T47D (cell line): ENCODE measurements around the gene MMAB.
A peak's percentile ranks its signal among the peaks of the same experiment; 100 is the strongest.

Source experiments
- DNase-seq, 2 experiments: peaks; one replicate each; pipeline versions ENCODE4 v3.0.0 to v3.0.0-alpha.2; 2011 to 2012; ENCODE audit warnings: low read depth in 1 of 2, low spot score in 1 of 2
- JUND ChIP-seq: IDR thresholded peaks from 2 replicates; pipeline ENCODE4 v1.6.1; 2012; ENCODE audit warnings: low read depth
- in situ Hi-C: cut with HindIII; loops from 2 replicates; pipeline ENCODE4 v1.10.0; 2016; ENCODE audit warnings: low sequenced_read_pairs, low pct_unique_long_range_greater_than_20kb

MMAB gene

GRCh38 chr12:109573029-109573913, at the start of gene MMAB, which contains the start of gene MVK:
Gene MMAB, minus strand, starts transcription at chr12:109573504. Its CDS starts 24 bp downstream, at chr12:109573480.
Gene MVK, plus strand, starts transcription at chr12:109573794. Its CDS starts 1,029 bp downstream, at chr12:109574823.
- DNase-seq = peak; percentile 100

GRCh38 chr12:109621901-109622364, 48.6 kb upstream of the MMAB start:
- DNase-seq = no peak
- in situ Hi-C loops = no loop called here
- TF ChIP-seq JUND = no peak

More at GRCh38 chr12:109573029-109573913, at the start of gene MMAB, which contains the start of gene MVK:
- no peak for TF ChIP-seq JUND
- in situ Hi-C loops = no loop called here

GRCh38 chr12:109621211-109621694, 47.9 kb upstream of the MMAB start:
- in situ Hi-C loops = no loop called here
- no peak for TF ChIP-seq JUND
- DNase-seq = no peak

DNA sequence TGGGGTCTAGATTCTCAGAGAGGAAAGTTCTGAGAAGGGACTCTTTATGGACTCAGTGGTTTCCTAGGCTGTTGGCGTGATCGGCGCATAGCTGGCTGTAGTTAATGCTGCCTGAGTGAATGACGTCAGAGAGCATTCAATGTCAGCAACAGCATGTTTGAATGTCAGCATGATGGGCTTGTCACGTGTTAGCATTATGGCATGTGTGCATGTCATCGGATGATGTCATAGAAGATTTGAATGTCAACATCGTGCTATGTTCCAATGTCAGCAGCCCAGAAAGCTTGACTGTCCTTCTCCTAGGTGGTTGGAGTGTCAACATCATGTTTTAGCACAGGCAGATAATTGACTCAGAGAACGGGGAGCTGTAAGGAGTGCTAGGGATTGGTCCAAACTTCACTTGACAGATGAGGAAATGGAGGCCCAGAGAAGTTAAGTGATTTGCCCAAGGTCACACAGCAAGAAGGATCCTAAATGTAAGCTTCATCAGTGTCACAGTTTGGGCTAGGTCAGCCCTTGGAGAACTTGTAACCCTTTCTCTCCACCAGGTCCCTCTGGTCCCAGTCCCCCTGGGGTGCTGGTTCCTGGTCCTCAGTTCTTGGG, 45.8 kb upstream of the MMAB start:
- in situ Hi-C loops = no loop called here
- no peak for DNase-seq
- no peak for TF ChIP-seq JUND

DNA sequence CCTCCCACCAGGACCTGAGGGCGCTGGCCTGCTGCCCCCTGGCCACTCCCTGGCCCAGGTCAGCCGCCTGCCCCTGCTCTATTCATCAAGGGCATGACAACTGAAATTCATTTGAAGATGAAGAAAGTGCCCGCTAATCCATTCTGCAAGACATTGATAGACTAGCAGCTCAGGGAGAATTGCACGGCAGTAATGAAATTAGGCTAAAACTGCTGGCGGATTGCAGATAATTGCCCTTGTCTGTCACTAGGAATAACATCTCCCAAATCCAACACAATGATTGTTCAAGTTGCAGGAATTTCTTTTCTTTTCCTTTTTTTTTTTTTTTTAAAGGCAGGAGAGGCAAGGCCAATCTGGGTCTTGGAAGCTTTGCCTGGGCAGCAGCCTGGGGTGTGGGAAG, 44.8 kb upstream of the MMAB start:
- no peak for TF ChIP-seq JUND
- no peak for DNase-seq
- in situ Hi-C loops = no loop called here

- in situ Hi-C loops = no loop called here
- TF ChIP-seq JUND = no peak
- DNase-seq = no peak
Observed at GRCh38 chr12:109617491-109617890, 44.2 kb upstream of the MMAB start.

GRCh38 chr12:109615556-109616229, 42.4 kb upstream of the MMAB start:
- in situ Hi-C loops = no loop called here
- no peak for TF ChIP-seq JUND
- DNase-seq = no peak

DNA sequence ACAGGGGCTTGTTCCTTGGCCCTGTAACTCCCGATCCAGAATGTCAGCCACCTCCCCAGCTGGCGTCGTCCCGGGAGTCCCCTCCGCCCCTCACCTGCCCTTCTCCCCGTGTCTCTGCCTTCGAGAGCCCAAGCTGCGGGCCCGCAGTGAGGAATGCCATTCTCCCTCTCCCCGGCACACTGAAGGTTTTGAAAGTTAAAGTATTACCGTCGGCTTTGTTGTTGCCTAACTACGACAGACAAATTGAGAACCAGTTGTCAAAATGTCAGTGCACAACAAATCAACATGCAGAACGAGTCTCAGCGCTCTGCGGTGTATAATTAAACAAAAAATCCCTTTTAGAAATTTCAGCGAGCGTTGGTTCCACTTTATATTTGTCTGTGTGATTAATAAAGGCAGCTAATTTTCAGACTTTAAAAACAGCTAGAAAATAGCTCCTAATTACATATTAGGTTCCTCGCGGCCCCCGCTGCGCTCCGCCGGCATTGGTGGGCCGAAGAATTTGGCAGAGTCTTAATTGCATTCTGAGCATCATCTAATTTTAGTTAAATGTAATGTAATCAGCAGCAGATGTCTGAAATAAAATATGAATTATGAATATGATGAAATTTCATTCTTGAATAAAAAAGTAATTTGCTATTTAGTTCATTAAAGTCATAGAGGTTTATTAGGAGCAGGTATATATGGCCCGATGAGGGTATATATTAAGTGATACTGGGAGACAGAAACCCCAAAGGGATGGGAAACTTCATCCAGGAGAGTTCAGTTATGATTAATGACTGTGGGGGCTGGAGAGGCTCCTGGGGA, 40.5 kb upstream of the MMAB start:
- TF ChIP-seq JUND = no peak
- no peak for DNase-seq
- in situ Hi-C loops = no loop called here

GRCh38 chr12:109612975-109613502, 39.7 kb upstream of the MMAB start:
- in situ Hi-C loops = no loop called here
- no peak for TF ChIP-seq JUND
- DNase-seq = peak; percentile 45 to 60

- TF ChIP-seq JUND = no peak
- in situ Hi-C loops = no loop called here
- no peak for DNase-seq
Observed at GRCh38 chr12:109612003-109612402, 38.7 kb upstream of the MMAB start.

GRCh38 chr12:109611223-109611622, 37.9 kb upstream of the MMAB start:
- no peak for DNase-seq
- no peak for TF ChIP-seq JUND
- in situ Hi-C loops = no loop called here

- in situ Hi-C loops = no loop called here
- no peak for TF ChIP-seq JUND
- no peak for DNase-seq
Observed at GRCh38 chr12:109610523-109610922, 37.2 kb upstream of the MMAB start.
